Measurements from ENCODE around the gene VCPKMT.
"Not testable (repeated sequence)": the region's sequence is repeated elsewhere in the genome, so short reads cannot be mapped to it uniquely, and the experiment has no call there.

GRCh38 chr14:50073663-50074062 is 42.7 kb downstream of the VCPKMT start:
- TF ChIP-seq CTCF, POLR2A, EP300, POLR2AphosphoS5 (IDR thresholded peaks at IDR 0.05): not testable (repeated sequence)

Data from suprapubic skin (tissue), 4 donors.